Measurements from ENCODE around the gene FLVCR1. TPM values are rescaled to one million over a fixed set of nuclear protein-coding genes. Genes with fewer than 3 reads are reported as not detected.

The FLVCR1 gene
- total and polyA plus RNA-seq, 9 of the 15 experiments (the other 6 are each of a cell fraction or from before 2014, with no cell fraction given) = 5.2 to 18.0 (median 12.5) TPM

GRCh38 chr1:212873518-212873917 lies 15.4 kb downstream of the FLVCR1 start (continued):
- TF ChIP-seq ZNF318 (IDR thresholded peaks at IDR 0.05; ENCODE audit: borderline replicate concordance in 1 of 2, low read depth in 1 of 2) = no peak
- no peak for TF ChIP-seq E2F6 (IDR thresholded peaks at IDR 0.05; ENCODE audit: borderline replicate concordance in 1 of 2, extremely low read depth in 1 of 2, insufficient read depth in 1 of 2, insufficient read length in 1 of 2, low read depth in 1 of 2, low read length in 1 of 2, poor library complexity in 1 of 2, severe bottlenecking in 1 of 2)
- no peak for TF ChIP-seq ZEB2 (IDR thresholded peaks at IDR 0.05)
